Activated naive CD4-positive, alpha-beta T cell treated with anti-CD3 and anti-CD28 coated beads, Interleukin-2, amount 50 U/mL, for 24 hours (primary cell): ENCODE measurements around the gene S1PR4.
"Not testable (repeated sequence)": the region's sequence is repeated elsewhere in the genome, so short reads cannot be mapped to it uniquely, and the experiment has no call there.

Experiments
- H3K27ac Mint-ChIP-seq: one replicate; pipeline ENCODE4 v1.8.0; 2021; ENCODE audit warnings: mild to moderate bottlenecking, mixed read lengths
- H3K27me3 Mint-ChIP-seq: one replicate; pipeline ENCODE4 v1.8.0; 2021; ENCODE audit warnings: mixed read lengths
- H3K36me3 Mint-ChIP-seq: one replicate; pipeline ENCODE4 v1.8.0; 2021; ENCODE audit warnings: mixed read lengths
- H3K4me1 Mint-ChIP-seq: one replicate; pipeline ENCODE4 v1.8.0; 2021; ENCODE audit warnings: mixed read lengths
- H3K4me3 Mint-ChIP-seq: one replicate; pipeline ENCODE4 v1.8.0; 2021; ENCODE audit warnings: mild to moderate bottlenecking, mixed read lengths
- H3K9me3 Mint-ChIP-seq: one replicate; pipeline ENCODE4 v1.8.0; 2021; ENCODE audit warnings: mixed read lengths

Gene S1PR4

GRCh38 chr19:3148503-3148902, 30.1 kb upstream of the S1PR4 start:
- Mint-ChIP-seq H3K27ac (no peak overlapping the region), H3K9me3 (no peaks in the 10 kb centered on the region), H3K4me3 (no peak overlapping the region), H3K27me3 (no peaks in the 10 kb centered on the region), H3K4me1 (no peaks in the 10 kb centered on the region), H3K36me3 (no peaks in the 10 kb centered on the region)

GRCh38 chr19:3149089-3149488, 29.5 kb upstream of the S1PR4 start:
- no peak overlapping the region for H3K4me3 Mint-ChIP-seq
- no peaks in the 10 kb centered on the region for H3K4me1 Mint-ChIP-seq
- no peak overlapping the region for H3K27ac Mint-ChIP-seq
- H3K36me3 Mint-ChIP-seq, result no peaks in the 10 kb centered on the region
- H3K9me3 Mint-ChIP-seq, result no peaks in the 10 kb centered on the region
- no peaks in the 10 kb centered on the region for H3K27me3 Mint-ChIP-seq

GRCh38 chr19:3149526-3150505, 28.8 kb upstream of the S1PR4 start:
- H3K36me3 Mint-ChIP-seq, result no peaks in the 10 kb centered on the region
- no peaks in the 10 kb centered on the region for H3K4me1 Mint-ChIP-seq
- no peak overlapping the region for H3K4me3 Mint-ChIP-seq
- H3K27me3 Mint-ChIP-seq, result no peaks in the 10 kb centered on the region
- no peak overlapping the region for H3K27ac Mint-ChIP-seq
- no peaks in the 10 kb centered on the region for H3K9me3 Mint-ChIP-seq

DNA sequence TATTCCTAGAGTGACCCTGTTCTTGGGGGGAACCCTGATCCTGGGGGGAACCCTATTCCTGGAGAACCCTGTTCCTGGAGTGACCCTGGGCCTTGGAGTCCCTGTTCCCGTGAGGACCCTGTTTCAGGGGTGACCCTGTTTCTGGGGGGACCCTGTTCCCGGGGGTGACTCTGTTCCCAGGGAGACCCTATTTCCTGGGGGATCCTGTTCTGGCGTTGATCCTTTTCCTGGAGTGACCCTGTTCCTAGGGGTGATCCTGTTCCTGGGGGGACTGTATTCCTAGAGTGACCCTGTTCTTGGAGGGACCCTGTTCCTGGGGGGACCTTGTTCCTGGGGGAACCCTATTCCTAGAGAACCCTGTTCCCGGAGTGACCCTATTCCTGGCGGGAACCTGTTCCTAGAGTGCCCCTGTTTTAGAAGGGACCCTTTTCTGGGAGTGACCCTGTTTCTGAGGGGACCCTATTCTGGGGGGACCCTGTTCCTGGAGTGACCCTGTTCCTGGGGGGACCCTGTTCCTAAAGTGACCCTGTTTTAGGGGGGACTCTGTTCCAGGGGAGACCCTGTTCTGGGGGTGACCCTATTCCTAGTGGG, 27.7 kb upstream of the S1PR4 start:
- no peak overlapping the region for H3K4me3 Mint-ChIP-seq
- no peaks in the 10 kb centered on the region for H3K9me3 Mint-ChIP-seq
- H3K27ac Mint-ChIP-seq, result no peak overlapping the region

DNA sequence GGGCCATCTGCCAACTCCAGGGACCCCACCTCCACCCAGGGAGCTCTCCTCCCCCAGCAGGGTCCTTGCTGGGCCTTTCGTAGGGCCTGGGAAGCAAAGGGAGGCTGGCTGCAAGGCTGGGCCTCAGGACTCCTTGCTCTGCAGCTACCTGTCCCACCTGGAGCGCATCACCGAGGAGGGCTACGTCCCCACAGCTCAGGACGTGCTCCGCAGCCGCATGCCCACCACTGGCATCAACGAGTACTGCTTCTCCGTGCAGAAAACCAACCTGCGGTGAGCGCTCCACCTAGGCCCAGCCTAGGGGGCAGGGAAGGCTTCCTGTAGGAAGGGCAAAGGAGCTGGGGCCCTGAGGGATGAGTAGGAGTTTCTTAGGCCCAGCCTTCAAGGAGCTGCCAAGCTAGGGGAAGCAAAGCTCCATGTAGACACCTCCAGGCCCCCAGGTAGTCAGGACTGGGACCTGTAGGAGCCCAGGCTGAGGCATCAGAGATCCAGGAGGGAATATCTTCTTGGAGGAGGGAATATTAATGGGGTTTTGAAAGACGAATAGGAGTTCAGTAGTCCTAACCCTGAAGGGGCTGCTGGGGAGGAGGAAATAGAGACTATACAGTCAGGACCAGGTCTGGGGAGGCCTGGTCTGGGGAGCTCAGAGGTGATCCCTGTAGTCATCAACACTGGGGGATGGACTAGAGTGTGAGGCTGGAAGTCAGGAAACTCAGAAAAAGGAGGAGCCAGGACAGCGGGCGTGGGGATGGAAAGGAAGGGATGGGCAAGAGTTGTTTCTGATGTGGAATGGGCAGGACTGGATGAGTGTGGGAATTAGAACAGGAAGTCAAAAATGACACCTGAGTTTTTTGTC, 26.8 kb upstream of the S1PR4 start:
- H3K36me3 Mint-ChIP-seq, result no peaks in the 10 kb centered on the region
- H3K4me3 Mint-ChIP-seq, result no peak overlapping the region
- H3K9me3 Mint-ChIP-seq, result no peaks in the 10 kb centered on the region
- H3K27ac Mint-ChIP-seq, result no peak overlapping the region
- H3K4me1 Mint-ChIP-seq, result no peaks in the 10 kb centered on the region
- H3K27me3 Mint-ChIP-seq, result no peaks in the 10 kb centered on the region

More for the DNA sequence above, 27.7 kb upstream of the S1PR4 start:
- no peaks in the 10 kb centered on the region for H3K4me1 Mint-ChIP-seq
- no peaks in the 10 kb centered on the region for H3K36me3 Mint-ChIP-seq
- no peaks in the 10 kb centered on the region for H3K27me3 Mint-ChIP-seq

- H3K36me3 Mint-ChIP-seq, result no peaks in the 10 kb centered on the region
- no peak overlapping the region for H3K27ac Mint-ChIP-seq
- no peak overlapping the region for H3K4me3 Mint-ChIP-seq
- H3K9me3 Mint-ChIP-seq, result no peaks in the 10 kb centered on the region
- no peaks in the 10 kb centered on the region for H3K27me3 Mint-ChIP-seq
- no peaks in the 10 kb centered on the region for H3K4me1 Mint-ChIP-seq
Observed at GRCh38 chr19:3152419-3152780, 26.2 kb upstream of the S1PR4 start.

- Mint-ChIP-seq H3K27me3 (no peaks in the 10 kb centered on the region), H3K4me3 (no peak overlapping the region), H3K36me3 (no peaks in the 10 kb centered on the region), H3K9me3 (no peaks in the 10 kb centered on the region), H3K27ac (no peak overlapping the region), H3K4me1 (no peaks in the 10 kb centered on the region)
Observed at GRCh38 chr19:3153286-3154230, 25.0 kb upstream of the S1PR4 start.

DNA sequence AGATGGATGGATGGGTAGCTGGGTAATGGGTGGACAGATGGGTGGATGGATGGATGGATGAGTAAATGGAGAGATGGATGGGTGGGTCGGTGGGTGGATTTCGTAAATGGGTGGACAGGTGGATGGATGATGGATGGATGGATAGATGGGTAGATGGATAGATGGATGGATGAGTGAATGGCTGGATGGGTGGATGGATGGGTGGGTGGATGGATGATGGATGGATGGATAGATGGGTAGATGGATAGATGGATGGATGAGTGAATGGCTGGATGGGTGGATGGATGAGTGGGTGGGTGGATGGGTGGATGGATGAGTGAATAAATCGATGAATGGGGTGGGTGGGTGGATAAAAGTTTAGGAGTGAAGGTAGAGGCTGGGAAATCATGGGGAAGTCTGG, 24.1 kb upstream of the S1PR4 start:
- not testable (repeated sequence) for H3K27me3 Mint-ChIP-seq, H3K4me1 Mint-ChIP-seq, H3K4me3 Mint-ChIP-seq, H3K9me3 Mint-ChIP-seq, H3K36me3 Mint-ChIP-seq, H3K27ac Mint-ChIP-seq

DNA sequence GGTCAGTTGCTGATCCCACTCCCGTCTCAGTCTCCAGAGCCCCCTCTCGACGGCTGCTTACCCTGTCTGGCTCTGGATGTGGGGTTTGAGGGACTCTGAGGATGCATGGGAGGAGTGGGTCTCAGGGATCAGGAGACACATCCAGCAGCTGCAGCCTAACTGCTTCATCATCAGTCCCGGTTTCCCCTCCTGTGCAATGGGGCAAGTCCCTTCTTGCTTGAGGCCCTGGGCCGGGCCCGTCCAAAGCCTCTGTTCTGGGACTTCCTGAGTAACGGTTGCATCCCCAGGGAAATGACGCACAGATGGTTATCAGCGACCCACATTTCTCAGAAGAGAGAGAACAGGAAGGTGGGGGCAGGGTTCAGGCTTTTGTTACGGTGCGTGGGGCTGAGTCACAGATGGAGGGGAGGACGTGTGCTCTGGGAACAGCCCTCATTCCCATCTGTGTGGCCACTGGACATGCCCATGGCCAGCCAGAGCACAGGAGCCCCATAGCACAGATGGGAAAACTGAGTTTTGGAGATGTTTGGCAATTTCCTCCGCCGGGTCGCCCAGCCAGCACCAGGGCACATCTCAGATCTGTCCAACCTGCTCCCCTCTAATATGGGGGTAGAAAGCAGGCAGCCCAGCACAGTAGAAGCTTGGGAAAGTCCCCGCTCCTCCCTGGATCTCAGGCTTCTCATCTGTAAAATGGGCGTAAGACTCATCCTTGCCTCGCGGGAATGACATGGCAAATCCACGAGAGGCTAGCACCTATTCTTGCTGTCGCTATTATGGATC, 23.4 kb upstream of the S1PR4 start:
- Mint-ChIP-seq H3K27ac (no peak overlapping the region), H3K4me3 (no peak overlapping the region), H3K9me3 (peaks cover under 1% of the 10 kb centered on the region), H3K36me3 (no peaks in the 10 kb centered on the region), H3K4me1 (no peaks in the 10 kb centered on the region), H3K27me3 (no peaks in the 10 kb centered on the region)

DNA sequence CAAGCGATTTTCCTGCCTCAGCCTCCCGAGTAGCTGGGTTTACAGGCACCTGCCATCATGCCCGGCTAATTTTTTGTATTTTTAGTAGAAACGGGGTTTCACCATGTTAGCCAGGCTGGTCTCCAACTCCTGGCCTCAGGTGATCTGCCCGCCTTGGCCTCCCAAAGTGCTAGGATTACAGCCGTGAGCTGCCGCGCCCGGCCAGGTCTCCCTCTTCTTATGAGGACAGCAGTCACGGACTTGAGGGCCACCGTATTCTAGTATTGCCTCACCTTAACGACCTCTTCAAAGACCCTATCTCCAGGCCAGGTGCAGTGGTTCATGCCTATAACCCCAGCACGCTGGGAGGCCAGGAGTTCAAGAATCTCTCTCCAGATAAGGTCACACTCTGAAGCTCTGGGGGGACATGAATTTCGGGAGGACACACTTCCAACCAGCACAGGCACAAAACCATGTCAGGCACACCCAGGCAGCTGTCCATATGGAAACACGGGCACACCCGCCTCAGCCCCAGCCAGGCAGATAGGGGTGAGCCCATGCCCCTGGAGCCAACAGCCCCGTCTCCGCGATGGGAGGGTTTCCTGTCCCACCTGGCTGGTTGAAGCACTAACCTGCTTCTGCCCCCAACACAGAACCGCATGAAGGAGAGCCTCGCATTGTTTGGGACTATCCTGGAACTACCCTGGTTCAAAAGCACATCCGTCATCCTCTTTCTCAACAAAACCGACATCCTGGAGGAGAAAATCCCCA, 21.3 kb upstream of the S1PR4 start:
- H3K9me3 Mint-ChIP-seq, result peaks cover 4% of the 10 kb centered on the region
- no peaks in the 10 kb centered on the region for H3K27me3 Mint-ChIP-seq
- H3K36me3 Mint-ChIP-seq, result no peaks in the 10 kb centered on the region
- peaks cover 8% of the 10 kb centered on the region for H3K4me1 Mint-ChIP-seq
- peak overlapping the region; percentile 77 for H3K27ac Mint-ChIP-seq
- H3K4me3 Mint-ChIP-seq, result no peak overlapping the region

DNA sequence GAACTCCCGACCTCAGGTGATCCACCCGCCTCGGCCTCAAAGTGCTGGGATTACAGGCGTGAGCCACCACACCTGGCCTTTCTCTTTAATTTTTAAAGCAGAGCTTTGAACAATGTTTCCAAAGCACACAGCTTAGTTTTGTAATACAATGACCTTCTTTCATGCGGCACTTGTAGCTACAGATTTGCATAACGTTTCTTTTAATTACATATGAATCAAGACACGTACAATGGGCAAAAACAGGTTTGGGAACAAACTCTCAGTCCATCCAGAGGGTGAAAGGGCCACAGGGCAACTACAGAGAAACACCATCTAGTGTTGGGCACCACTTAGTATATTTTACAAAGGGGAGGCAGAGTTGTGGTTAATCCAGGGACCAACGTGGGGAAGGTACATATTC, 19.0 kb upstream of the S1PR4 start:
- no peak overlapping the region for H3K4me3 Mint-ChIP-seq
- no peaks in the 10 kb centered on the region for H3K36me3 Mint-ChIP-seq
- H3K4me1 Mint-ChIP-seq, result peaks cover 18% of the 10 kb centered on the region
- no peak overlapping the region for H3K27ac Mint-ChIP-seq
- H3K27me3 Mint-ChIP-seq, result no peaks in the 10 kb centered on the region
- peaks cover 4% of the 10 kb centered on the region for H3K9me3 Mint-ChIP-seq

DNA sequence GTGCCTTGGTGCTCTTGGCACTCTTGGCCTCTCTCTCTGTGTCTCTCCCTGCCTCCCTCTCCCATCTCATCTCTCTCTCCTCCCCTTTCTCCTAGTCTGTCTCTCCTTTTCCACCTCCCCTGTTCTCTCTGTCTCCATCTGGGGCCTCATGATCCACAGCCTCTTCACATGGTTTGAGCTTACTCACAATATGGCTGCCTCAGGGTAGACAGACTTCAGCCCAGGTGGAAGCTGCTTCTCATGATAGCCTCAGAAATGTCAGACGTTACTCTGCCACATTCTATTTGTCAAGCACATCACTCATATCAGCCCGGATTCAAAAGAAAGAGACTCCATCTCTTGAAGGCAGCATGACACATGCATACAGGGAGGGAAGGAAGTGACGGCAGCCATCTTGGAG, 18.4 kb upstream of the S1PR4 start:
- Mint-ChIP-seq H3K27ac (no peak overlapping the region), H3K36me3 (no peaks in the 10 kb centered on the region)

DNA sequence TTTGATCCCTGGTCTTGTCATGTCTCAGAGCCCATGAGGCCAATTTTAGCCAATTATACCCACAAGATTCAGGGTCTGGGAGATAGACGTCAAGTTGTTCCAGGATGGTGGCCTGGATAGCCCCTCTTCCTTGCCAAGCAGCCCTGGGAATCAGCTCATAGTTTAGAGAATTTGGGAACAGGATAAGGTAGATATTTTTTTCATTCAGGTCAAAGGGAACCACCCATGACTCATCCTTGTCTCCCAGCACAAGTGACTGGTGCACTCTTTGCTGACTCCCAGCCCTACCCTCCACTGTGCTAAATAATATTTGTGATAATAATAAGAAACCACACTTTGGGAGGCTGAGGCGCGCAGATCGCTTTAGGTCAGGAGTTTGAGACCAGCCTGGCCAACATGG, 17.1 kb upstream of the S1PR4 start:
- no peak overlapping the region for H3K27ac Mint-ChIP-seq
- H3K4me3 Mint-ChIP-seq, result no peak overlapping the region
- H3K4me1 Mint-ChIP-seq, result peaks cover 26% of the 10 kb centered on the region
- no peaks in the 10 kb centered on the region for H3K27me3 Mint-ChIP-seq
- H3K36me3 Mint-ChIP-seq, result no peaks in the 10 kb centered on the region
- peaks cover 4% of the 10 kb centered on the region for H3K9me3 Mint-ChIP-seq

More for the DNA sequence above, 18.4 kb upstream of the S1PR4 start:
- Mint-ChIP-seq H3K4me3 (no peak overlapping the region), H3K27me3 (no peaks in the 10 kb centered on the region), H3K9me3 (peaks cover 4% of the 10 kb centered on the region), H3K4me1 (peaks cover 19% of the 10 kb centered on the region)
